ENCODE data around the gene TRAK1.

DNA sequence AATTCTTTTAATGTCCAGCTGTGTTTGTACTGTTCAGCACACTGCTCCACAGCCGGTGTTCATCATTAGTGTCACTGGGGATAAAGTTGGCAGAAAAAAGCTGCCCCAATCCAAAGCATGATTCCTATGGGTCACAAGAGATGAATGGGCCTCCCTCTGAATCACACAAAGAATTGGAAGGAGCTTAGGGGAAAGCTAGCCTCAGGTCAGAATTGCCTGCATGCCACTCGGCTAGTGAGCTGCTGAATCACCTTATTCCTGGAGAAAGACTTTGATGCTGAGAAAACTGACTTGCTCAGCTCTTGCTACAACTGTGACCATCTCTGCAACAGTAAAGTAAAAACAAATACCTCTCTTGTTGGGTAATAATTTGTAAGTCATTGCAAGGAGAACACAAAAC, 171.4 kb downstream of the TRAK1 start:
- no peak for TF ChIP-seq CTCF (optimal IDR thresholded peaks at IDR 0.05 in 1 of 3, IDR thresholded peaks at IDR 0.05 in 1 of 3, conservative IDR thresholded peaks at IDR 0.05 in 1 of 3; ENCODE audit: extremely low read depth in 1 of 3, insufficient read depth in 2 of 3, low read length in 3 of 3)
- TF ChIP-seq EZH2 (IDR thresholded peaks at IDR 0.05; ENCODE audit: low read length), result no peak
